Gastrocnemius medialis (tissue), 4 donors: ENCODE data around the gene TMC2. TPM values are rescaled to one million over a fixed set of nuclear protein-coding genes. Genes with fewer than 3 reads are reported as not detected.
"Not testable (repeated sequence)": the region's sequence is repeated elsewhere in the genome, so short reads cannot be mapped to it uniquely, and the experiment has no call there.

ENCODE experiments used
- ATAC-seq, 2 donors: fragments of 150-250 bp; one replicate each; pipeline ENCODE4 v1.9.1; 2016
- DNase-seq, 2 donors: peaks; one replicate each; pipeline ENCODE4 v3.0.0-alpha.2; 2019
- H3K27ac ChIP-seq, 4 donors: fragments of 200-600 bp; sonication (generic); 1 replicate in 1 of 4; 2 replicates in 3 of 4; pipeline ENCODE4 v1.5.1; 2016 to 2018; ENCODE audit warnings: mild to moderate bottlenecking in 2 of 4, moderate library complexity in 1 of 4
- H3K27me3 ChIP-seq, 3 donors: fragments of 200-600 bp; sonication (generic) in 2 of 3; 1 replicate in 1 of 3; 2 replicates in 2 of 3; pipeline versions ENCODE4 v1.5.1 to v1.6.0; 2016 to 2019; ENCODE audit warnings: mild to moderate bottlenecking in 1 of 3, moderate library complexity in 1 of 3
- H3K36me3 ChIP-seq, 2 donors: fragments of 200-600 bp; sonication (generic) in 1 of 2; one replicate each; pipeline ENCODE4 v1.5.1; 2017 to 2018
- H3K4me1 ChIP-seq, 2 donors: fragments of 200-600 bp; sonication (generic) in 1 of 2; one replicate each; pipeline ENCODE4 v1.5.1; 2016 to 2017; ENCODE audit warnings: mild to moderate bottlenecking in 2 of 2
- H3K4me3 ChIP-seq, 4 donors: fragments of 200-600 bp; sonication (generic) in 3 of 4; 1 replicate in 1 of 4; 2 replicates in 3 of 4; pipeline ENCODE4 v1.5.1; 2016 to 2019; ENCODE audit warnings: mild to moderate bottlenecking in 2 of 4
- H3K9me3 ChIP-seq, 3 donors: fragments of 200-600 bp; sonication (generic) in 2 of 3; 1 replicate in 1 of 3; 2 replicates in 2 of 3; pipeline ENCODE4 v1.5.1; 2016 to 2019
- POLR2A ChIP-seq, 2 donors: fragments of 450-650 bp; IDR thresholded peaks; one replicate each; pipeline ENCODE4 v1.6.1; 2017; ENCODE audit warnings: antibody characterized with exemption in 2 of 2, mild to moderate bottlenecking in 2 of 2, moderate library complexity in 2 of 2
- in situ Hi-C, 4 donors: fragments of 200-750 bp; cut with MboI; loops; one replicate each; pipeline versions ENCODE4 v1.15.0 to v1.8.0; 2017; ENCODE audit warnings: low sequenced_read_pairs in 4 of 4
- intact Hi-C: fragments of 100-400 bp; cut with DNase I; formaldehyde crosslinking; loops from one replicate; pipeline ENCODE4 v1.15.1; 2023; ENCODE audit warnings: low total_unique reads
- total RNA-seq, 4 donors: library from RNA; depleted of rRNA; stranded (reverse); fragments of >200 nt; gene quantifications; one replicate each; pipeline versions ENCODE4 v1.1.0 to v1.2.3, GENCODE V29; 2016
- TF ChIP-seq, protein P1 (sequence below), 5 experiments: fragments of 450-650 bp in 3 of 5; fragments of 200-600 bp in 2 of 5; sonication (generic) in 2 of 5; IDR thresholded peaks in 4 of 5; conservative IDR thresholded peaks in 1 of 5; 1 replicate in 4 of 5; 2 replicates in 1 of 5; pipeline ENCODE4 v1.5.1; 2016 to 2019; ENCODE audit warnings: antibody characterized with exemption in 5 of 5, mild to moderate bottlenecking in 3 of 5, moderate library complexity in 3 of 5

Gene TMC2
- total RNA-seq, 4 donors from 2014 or later: 0.10 TPM; not detected in 2

GRCh38 chr20:2671977-2672376 lies 135.6 kb downstream of the TMC2 start:
- TF ChIP-seq POLR2A (IDR thresholded peaks at IDR 0.05): no peak
- TF ChIP-seq, protein P1, sequence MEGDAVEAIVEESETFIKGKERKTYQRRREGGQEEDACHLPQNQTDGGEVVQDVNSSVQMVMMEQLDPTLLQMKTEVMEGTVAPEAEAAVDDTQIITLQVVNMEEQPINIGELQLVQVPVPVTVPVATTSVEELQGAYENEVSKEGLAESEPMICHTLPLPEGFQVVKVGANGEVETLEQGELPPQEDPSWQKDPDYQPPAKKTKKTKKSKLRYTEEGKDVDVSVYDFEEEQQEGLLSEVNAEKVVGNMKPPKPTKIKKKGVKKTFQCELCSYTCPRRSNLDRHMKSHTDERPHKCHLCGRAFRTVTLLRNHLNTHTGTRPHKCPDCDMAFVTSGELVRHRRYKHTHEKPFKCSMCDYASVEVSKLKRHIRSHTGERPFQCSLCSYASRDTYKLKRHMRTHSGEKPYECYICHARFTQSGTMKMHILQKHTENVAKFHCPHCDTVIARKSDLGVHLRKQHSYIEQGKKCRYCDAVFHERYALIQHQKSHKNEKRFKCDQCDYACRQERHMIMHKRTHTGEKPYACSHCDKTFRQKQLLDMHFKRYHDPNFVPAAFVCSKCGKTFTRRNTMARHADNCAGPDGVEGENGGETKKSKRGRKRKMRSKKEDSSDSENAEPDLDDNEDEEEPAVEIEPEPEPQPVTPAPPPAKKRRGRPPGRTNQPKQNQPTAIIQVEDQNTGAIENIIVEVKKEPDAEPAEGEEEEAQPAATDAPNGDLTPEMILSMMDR (IDR thresholded peaks at IDR 0.05 in 4 of 5, conservative IDR thresholded peaks at IDR 0.05 in 1 of 5): no peak
- no peaks in the 10 kb centered on the region for H3K9me3 ChIP-seq
- no peaks in the 10 kb centered on the region for H3K27me3 ChIP-seq
- ATAC-seq (no peak), DNase-seq (no peak)
- H3K27ac ChIP-seq: no peak overlapping the region
- in situ Hi-C loops: loop anchor here in 1 of 4 donors (25.0 kb wide), 1 partner anchor 190 kb away; the partner anchor contains the start of gene PTPRA
- intact Hi-C loops: no loop called here
- H3K36me3 ChIP-seq: no peaks in the 10 kb centered on the region
- no peaks in the 10 kb centered on the region for H3K4me1 ChIP-seq
- no peak overlapping the region for H3K4me3 ChIP-seq

- Histone ChIP-seq H3K36me3 (no peaks in the 10 kb centered on the region), H3K4me3 (no peak overlapping the region), H3K27me3 (no peaks in the 10 kb centered on the region), H3K9me3 (no peaks in the 10 kb centered on the region), H3K27ac (no peak overlapping the region), H3K4me1 (no peaks in the 10 kb centered on the region)
- ATAC-seq (no peak), DNase-seq (no peak)
- intact Hi-C loops (no loop called here), in situ Hi-C loops (loop anchor here in 1 of 4 donors (25.0 kb wide), 1 partner anchor 190 kb away; the partner anchor contains the start of gene PTPRA)
- TF ChIP-seq, protein P1 (IDR thresholded peaks at IDR 0.05 in 4 of 5, conservative IDR thresholded peaks at IDR 0.05 in 1 of 5): no peak
- TF ChIP-seq POLR2A (IDR thresholded peaks at IDR 0.05): no peak
These were observed 136.1 kb downstream of the TMC2 start for GRCh38 chr20:2672446-2672845.

- in situ Hi-C loops: loop anchor here in 1 of 4 donors (25.0 kb wide), 1 partner anchor 189 kb away; the partner anchor contains the start of gene PTPRA
- no peaks in the 10 kb centered on the region for H3K27me3 ChIP-seq
- H3K36me3 ChIP-seq: no peaks in the 10 kb centered on the region
- DNase-seq (no peak), ATAC-seq (no peak)
- no peak overlapping the region for H3K4me3 ChIP-seq
- no peaks in the 10 kb centered on the region for H3K4me1 ChIP-seq
- TF ChIP-seq, protein P1 (IDR thresholded peaks at IDR 0.05 in 4 of 5, conservative IDR thresholded peaks at IDR 0.05 in 1 of 5): no peak
- no peak for TF ChIP-seq POLR2A (IDR thresholded peaks at IDR 0.05)
- intact Hi-C loops: no loop called here
- H3K9me3 ChIP-seq: no peaks in the 10 kb centered on the region
- H3K27ac ChIP-seq: no peak overlapping the region
These were observed 137.1 kb downstream of the TMC2 start for GRCh38 chr20:2673453-2673852.

DNA sequence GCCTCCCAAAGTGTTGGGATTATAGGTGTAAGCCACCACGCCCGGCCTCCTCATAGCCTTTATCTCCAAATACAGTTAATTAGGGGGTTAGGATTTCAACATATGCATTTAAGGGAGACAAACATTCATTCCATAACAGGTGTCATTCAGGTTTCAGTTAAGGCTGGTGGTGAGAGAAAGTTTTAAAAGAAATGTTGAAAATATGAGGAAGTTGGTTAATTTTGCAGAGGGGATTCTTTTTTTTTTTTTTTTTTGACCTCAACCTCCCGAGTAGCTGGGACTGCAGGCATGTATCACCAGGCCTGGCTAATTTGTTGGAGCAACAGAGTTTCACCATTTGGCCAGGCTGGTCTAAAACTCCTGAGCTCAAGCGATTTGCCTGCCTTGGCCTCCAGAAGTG lies 143.7 kb downstream of the TMC2 start:
- TF ChIP-seq POLR2A (IDR thresholded peaks at IDR 0.05): no peak
- TF ChIP-seq, protein P1 (IDR thresholded peaks at IDR 0.05 in 4 of 5, conservative IDR thresholded peaks at IDR 0.05 in 1 of 5): no peak
- in situ Hi-C loops (no loop called here), intact Hi-C loops (no loop called here)
- no peaks in the 10 kb centered on the region for H3K36me3 ChIP-seq
- no peak overlapping the region for H3K27ac ChIP-seq
- no peaks in the 10 kb centered on the region for H3K4me1 ChIP-seq
- DNase-seq: no peak
- peaks cover 0 to 7% (median 2%) of the 10 kb centered on the region in 3 donors for H3K27me3 ChIP-seq
- ATAC-seq: no peak
- no peak overlapping the region for H3K4me3 ChIP-seq
- no peaks in the 10 kb centered on the region for H3K9me3 ChIP-seq

DNA sequence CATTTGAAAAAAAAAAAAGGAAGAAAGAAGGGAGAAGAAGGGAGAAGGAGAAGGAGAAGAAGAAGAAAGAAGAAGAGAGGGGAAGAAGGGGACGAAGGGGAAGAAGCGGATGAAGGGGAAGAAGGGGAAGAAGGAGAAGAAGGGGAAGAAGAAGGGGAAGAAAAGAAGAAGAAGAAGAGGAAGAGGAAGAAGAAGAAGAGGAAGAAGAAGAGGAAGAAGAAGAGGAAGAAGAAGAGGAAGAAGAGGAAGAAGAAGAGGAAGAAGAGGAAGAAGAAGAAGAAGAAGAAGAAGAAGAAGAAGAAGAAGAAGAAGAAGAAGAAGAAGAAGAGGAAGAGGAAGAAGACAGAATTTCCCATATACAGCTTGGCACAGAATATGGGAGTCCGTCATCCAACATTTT lies 145.7 kb downstream of the TMC2 start:
- H3K27me3 ChIP-seq, H3K4me1 ChIP-seq, in situ Hi-C loops, H3K36me3 ChIP-seq, H3K9me3 ChIP-seq, intact Hi-C loops, DNase-seq, H3K4me3 ChIP-seq, ATAC-seq, H3K27ac ChIP-seq: not testable (repeated sequence)

- ATAC-seq, DNase-seq, H3K36me3 ChIP-seq, H3K4me1 ChIP-seq, H3K27ac ChIP-seq, H3K9me3 ChIP-seq, in situ Hi-C loops, H3K4me3 ChIP-seq, intact Hi-C loops: not testable (repeated sequence)
- peaks cover 8 to 22% (median 11%) of the 10 kb centered on the region in 3 donors for H3K27me3 ChIP-seq
These were observed 148.4 kb downstream of the TMC2 start for GRCh38 chr20:2684817-2685216.
